Immature natural killer cell (primary cell): ENCODE measurements around the gene NEB. TPM values are rescaled to one million over a fixed set of nuclear protein-coding genes. Genes with fewer than 3 reads are reported as not detected.

Experiments
- DNase-seq, 3 donors: peaks; one replicate each; pipeline ENCODE4 v3.0.0; 2022; ENCODE audit warnings: mixed read lengths in 1 of 3
- H3K27ac Mint-ChIP-seq, 6 donors: one replicate each; pipeline ENCODE4 v1.8.0; 2020; ENCODE audit warnings: mixed read lengths in 6 of 6, mild to moderate bottlenecking in 5 of 6, inconsistent platforms in 4 of 6, moderate library complexity in 3 of 6
- H3K27me3 Mint-ChIP-seq, 3 donors: one replicate each; pipeline ENCODE4 v1.8.0; 2020 to 2021; ENCODE audit warnings: low read depth in 3 of 3, mild to moderate bottlenecking in 3 of 3, mixed read lengths in 3 of 3, moderate library complexity in 3 of 3, inconsistent platforms in 1 of 3
- H3K36me3 Mint-ChIP-seq, 3 donors: one replicate each; pipeline ENCODE4 v1.8.0; 2020; ENCODE audit warnings: mixed read lengths in 3 of 3, inconsistent platforms in 2 of 3, mild to moderate bottlenecking in 2 of 3
- H3K4me1 Mint-ChIP-seq, 2 donors: one replicate each; pipeline ENCODE4 v1.8.0; 2020; ENCODE audit warnings: inconsistent platforms in 2 of 2, mild to moderate bottlenecking in 2 of 2, mixed read lengths in 2 of 2, moderate library complexity in 1 of 2
- H3K4me3 Mint-ChIP-seq, 5 donors: one replicate each; pipeline ENCODE4 v1.8.0; 2020; ENCODE audit warnings: mild to moderate bottlenecking in 5 of 5, mixed read lengths in 5 of 5, inconsistent platforms in 3 of 5, moderate library complexity in 3 of 5
- H3K9me3 Mint-ChIP-seq, 6 donors: one replicate each; pipeline ENCODE4 v1.8.0; 2020; ENCODE audit warnings: mild to moderate bottlenecking in 6 of 6, mixed read lengths in 6 of 6, inconsistent platforms in 4 of 6, moderate library complexity in 3 of 6
- polyA plus RNA-seq, 3 donors: library from polyadenylated mRNA; unstranded; fragments of 300-500 nt; fragmentation: Illumina TruSeq; gene quantifications; one replicate each; pipeline ENCODE4 v1.2.3, GENCODE V29; 2021

Gene NEB, protein sequence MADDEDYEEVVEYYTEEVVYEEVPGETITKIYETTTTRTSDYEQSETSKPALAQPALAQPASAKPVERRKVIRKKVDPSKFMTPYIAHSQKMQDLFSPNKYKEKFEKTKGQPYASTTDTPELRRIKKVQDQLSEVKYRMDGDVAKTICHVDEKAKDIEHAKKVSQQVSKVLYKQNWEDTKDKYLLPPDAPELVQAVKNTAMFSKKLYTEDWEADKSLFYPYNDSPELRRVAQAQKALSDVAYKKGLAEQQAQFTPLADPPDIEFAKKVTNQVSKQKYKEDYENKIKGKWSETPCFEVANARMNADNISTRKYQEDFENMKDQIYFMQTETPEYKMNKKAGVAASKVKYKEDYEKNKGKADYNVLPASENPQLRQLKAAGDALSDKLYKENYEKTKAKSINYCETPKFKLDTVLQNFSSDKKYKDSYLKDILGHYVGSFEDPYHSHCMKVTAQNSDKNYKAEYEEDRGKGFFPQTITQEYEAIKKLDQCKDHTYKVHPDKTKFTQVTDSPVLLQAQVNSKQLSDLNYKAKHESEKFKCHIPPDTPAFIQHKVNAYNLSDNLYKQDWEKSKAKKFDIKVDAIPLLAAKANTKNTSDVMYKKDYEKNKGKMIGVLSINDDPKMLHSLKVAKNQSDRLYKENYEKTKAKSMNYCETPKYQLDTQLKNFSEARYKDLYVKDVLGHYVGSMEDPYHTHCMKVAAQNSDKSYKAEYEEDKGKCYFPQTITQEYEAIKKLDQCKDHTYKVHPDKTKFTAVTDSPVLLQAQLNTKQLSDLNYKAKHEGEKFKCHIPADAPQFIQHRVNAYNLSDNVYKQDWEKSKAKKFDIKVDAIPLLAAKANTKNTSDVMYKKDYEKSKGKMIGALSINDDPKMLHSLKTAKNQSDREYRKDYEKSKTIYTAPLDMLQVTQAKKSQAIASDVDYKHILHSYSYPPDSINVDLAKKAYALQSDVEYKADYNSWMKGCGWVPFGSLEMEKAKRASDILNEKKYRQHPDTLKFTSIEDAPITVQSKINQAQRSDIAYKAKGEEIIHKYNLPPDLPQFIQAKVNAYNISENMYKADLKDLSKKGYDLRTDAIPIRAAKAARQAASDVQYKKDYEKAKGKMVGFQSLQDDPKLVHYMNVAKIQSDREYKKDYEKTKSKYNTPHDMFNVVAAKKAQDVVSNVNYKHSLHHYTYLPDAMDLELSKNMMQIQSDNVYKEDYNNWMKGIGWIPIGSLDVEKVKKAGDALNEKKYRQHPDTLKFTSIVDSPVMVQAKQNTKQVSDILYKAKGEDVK (N-terminal part only)
- polyA plus RNA-seq = under 1 TPM in 1 of 3 donors, not detected in 2; 0.61 TPM

DNA sequence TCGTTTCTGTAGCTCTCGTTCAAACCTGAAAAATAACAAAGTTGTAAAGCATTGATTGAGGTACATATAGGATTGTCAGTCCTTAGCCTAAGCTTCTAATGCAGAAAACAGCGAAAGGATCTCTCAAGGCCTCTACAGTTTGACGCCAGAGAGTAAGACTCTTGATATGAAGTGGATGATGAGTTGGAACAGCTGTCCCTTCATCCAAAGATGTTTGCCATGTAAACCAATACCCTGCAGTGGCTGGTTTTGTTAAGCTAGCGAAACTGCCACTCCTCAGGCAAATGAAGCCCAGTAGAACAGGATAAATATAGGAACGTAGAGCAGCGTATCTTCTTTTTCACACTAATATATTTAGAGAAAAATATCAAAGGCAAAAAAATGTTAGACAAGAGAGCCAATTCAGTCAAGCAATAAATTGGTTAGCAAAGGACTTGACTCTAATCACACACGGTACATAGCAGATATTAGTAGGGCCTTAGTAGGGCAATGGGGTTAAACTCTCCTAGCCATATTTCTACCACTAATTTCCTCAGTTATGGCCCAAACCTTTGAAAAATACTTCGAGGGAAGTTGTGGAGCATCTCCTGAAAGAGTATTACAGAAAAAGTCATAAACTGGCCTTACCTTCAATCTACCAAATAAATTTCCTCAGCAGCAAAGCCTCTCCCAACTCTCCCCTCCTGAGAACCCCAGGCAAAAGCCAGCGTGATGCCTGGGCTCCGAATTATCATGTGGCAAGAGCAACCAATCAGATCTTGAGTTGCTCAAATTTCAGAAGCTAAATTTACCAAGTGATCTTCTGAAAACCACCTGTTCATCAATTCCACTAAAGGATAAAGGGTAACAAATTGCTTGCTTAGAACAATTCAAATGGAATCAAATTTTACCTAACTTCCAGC lies at the start of gene NEB:
NEB (minus strand) TSS at position 706 of the 902 bp plus-strand sequence. CDS start 1,320 bp downstream, outside the sequence.
- peaks cover 0 to under 1% (median 0%) of the 10 kb centered on the region in 6 donors for H3K9me3 Mint-ChIP-seq
- peaks cover 0 to 7% (median 2%) of the 10 kb centered on the region in 3 donors for H3K36me3 Mint-ChIP-seq
- H3K4me3 Mint-ChIP-seq = no peak within 1 kb of the TSS
- no peak for DNase-seq
- H3K27ac Mint-ChIP-seq = no peak within 1 kb of the TSS
- H3K27me3 Mint-ChIP-seq = peaks cover 0 to 3% (median 1%) of the 10 kb centered on the region in 3 donors
- peaks cover 7 to 30% of the 10 kb centered on the region in 2 donors for H3K4me1 Mint-ChIP-seq

DNA sequence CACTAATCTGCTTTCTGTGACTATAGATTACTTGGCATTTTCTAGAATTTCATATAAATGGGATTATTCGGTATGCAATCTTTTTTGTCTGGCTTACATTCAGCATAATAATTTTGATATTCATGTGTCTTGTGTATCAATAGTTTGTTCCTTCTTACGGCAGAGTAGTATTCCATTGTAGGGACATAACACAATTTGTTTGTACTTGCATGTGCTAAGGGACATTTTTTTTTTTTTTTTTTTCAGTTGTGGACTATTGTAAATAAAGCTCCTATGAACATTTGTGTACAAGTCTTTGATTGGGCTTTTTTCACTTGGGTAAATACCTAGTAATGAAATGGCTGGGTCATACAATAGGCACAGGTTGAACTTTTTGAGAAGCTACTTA lies 48.9 kb upstream of the NEB start:
- peaks cover 28 to 56% (median 46%) of the 10 kb centered on the region in 3 donors for H3K36me3 Mint-ChIP-seq
- no peaks in the 10 kb centered on the region for H3K9me3 Mint-ChIP-seq
- H3K4me1 Mint-ChIP-seq = peaks cover 2 to 8% of the 10 kb centered on the region in 2 donors
- no peak overlapping the region for H3K4me3 Mint-ChIP-seq
- H3K27me3 Mint-ChIP-seq = peaks cover 0 to 4% (median 0%) of the 10 kb centered on the region in 3 donors
- DNase-seq = no peak
- no peak overlapping the region for H3K27ac Mint-ChIP-seq

GRCh38 chr2:151782378-151783132 lies 48.3 kb upstream of the NEB start:
- Mint-ChIP-seq H3K27me3 (peaks cover 0 to 2% (median 0%) of the 10 kb centered on the region in 3 donors), H3K4me3 (no peak overlapping the region), H3K36me3 (peaks cover 28 to 56% (median 50%) of the 10 kb centered on the region in 3 donors), H3K9me3 (no peaks in the 10 kb centered on the region), H3K27ac (no peak overlapping the region), H3K4me1 (peaks cover 2 to 8% of the 10 kb centered on the region in 2 donors)
- no peak for DNase-seq

GRCh38 chr2:151781642-151782041 lies 47.4 kb upstream of the NEB start:
- H3K9me3 Mint-ChIP-seq = no peaks in the 10 kb centered on the region
- H3K27me3 Mint-ChIP-seq = peaks cover 0 to 2% (median 0%) of the 10 kb centered on the region in 3 donors
- no peak for DNase-seq
- H3K4me3 Mint-ChIP-seq = no peak overlapping the region
- peaks cover 32 to 64% (median 57%) of the 10 kb centered on the region in 3 donors for H3K36me3 Mint-ChIP-seq
- H3K4me1 Mint-ChIP-seq = peaks cover 2 to 8% of the 10 kb centered on the region in 2 donors
- peak overlapping the region in 1 of 6 donors; percentile 69 for H3K27ac Mint-ChIP-seq

GRCh38 chr2:151780938-151781337 lies 46.7 kb upstream of the NEB start:
- H3K4me3 Mint-ChIP-seq = no peak overlapping the region
- peak overlapping the region in 1 of 6 donors; percentile 13 for H3K27ac Mint-ChIP-seq
- peaks cover 2 to 8% of the 10 kb centered on the region in 2 donors for H3K4me1 Mint-ChIP-seq
- H3K27me3 Mint-ChIP-seq = peaks cover 0 to 2% (median 0%) of the 10 kb centered on the region in 3 donors
- DNase-seq = no peak
- no peaks in the 10 kb centered on the region for H3K9me3 Mint-ChIP-seq
- H3K36me3 Mint-ChIP-seq = peaks cover 37 to 71% (median 64%) of the 10 kb centered on the region in 3 donors

GRCh38 chr2:151777935-151778334 lies 43.7 kb upstream of the NEB start:
- Mint-ChIP-seq H3K4me3 (no peak overlapping the region), H3K9me3 (no peaks in the 10 kb centered on the region)

DNA sequence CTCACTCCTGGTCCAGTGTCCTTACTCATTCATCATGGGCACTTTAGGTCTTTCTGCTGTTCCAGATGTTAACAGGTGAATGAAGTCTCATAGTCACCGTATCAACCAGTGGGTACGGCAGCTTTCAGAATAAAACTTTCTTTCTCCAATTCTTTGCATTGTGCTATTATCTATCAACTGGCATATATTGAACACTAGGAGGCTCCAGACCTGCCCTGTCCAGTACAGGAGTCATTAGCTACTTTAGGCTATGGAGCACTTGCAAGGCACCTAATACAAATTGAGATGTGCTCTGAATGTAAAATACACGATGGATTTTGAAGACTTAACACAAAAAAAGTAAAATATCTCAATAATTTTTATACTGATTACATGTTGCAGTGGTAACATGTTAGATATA lies 43.2 kb upstream of the NEB start:
- H3K36me3 Mint-ChIP-seq = peaks cover 33 to 55% (median 48%) of the 10 kb centered on the region in 3 donors

More at GRCh38 chr2:151777935-151778334, 43.7 kb upstream of the NEB start:
- Mint-ChIP-seq H3K27ac (no peak overlapping the region), H3K27me3 (peaks cover 0 to 2% (median 0%) of the 10 kb centered on the region in 3 donors), H3K4me1 (peaks cover 2 to 3% of the 10 kb centered on the region in 2 donors), H3K36me3 (peaks cover 33 to 59% (median 52%) of the 10 kb centered on the region in 3 donors)
- DNase-seq = no peak

GRCh38 chr2:151776367-151776766 lies 42.1 kb upstream of the NEB start:
- no peak for DNase-seq
- Mint-ChIP-seq H3K4me3 (no peak overlapping the region), H3K4me1 (no peaks in the 10 kb centered on the region), H3K27me3 (no peaks in the 10 kb centered on the region), H3K27ac (peak overlapping the region in 1 of 6 donors; percentile 38), H3K36me3 (peaks cover 28 to 52% (median 51%) of the 10 kb centered on the region in 3 donors), H3K9me3 (no peaks in the 10 kb centered on the region)

More for the DNA sequence above, 43.2 kb upstream of the NEB start:
- Mint-ChIP-seq H3K27me3 (peaks cover 0 to 2% (median 0%) of the 10 kb centered on the region in 3 donors), H3K9me3 (no peaks in the 10 kb centered on the region), H3K27ac (peak overlapping the region in 2 of 6 donors; percentile 40 to 45), H3K4me3 (no peak overlapping the region), H3K4me1 (no peaks in the 10 kb centered on the region)
- no peak for DNase-seq

GRCh38 chr2:151775057-151775740 lies 40.9 kb upstream of the NEB start:
- no peaks in the 10 kb centered on the region for H3K9me3 Mint-ChIP-seq
- DNase-seq = no peak
- no peaks in the 10 kb centered on the region for H3K4me1 Mint-ChIP-seq
- no peak overlapping the region for H3K4me3 Mint-ChIP-seq
- H3K27ac Mint-ChIP-seq = no peak overlapping the region
- H3K27me3 Mint-ChIP-seq = no peaks in the 10 kb centered on the region
- H3K36me3 Mint-ChIP-seq = peaks cover 28 to 49% (median 46%) of the 10 kb centered on the region in 3 donors

DNA sequence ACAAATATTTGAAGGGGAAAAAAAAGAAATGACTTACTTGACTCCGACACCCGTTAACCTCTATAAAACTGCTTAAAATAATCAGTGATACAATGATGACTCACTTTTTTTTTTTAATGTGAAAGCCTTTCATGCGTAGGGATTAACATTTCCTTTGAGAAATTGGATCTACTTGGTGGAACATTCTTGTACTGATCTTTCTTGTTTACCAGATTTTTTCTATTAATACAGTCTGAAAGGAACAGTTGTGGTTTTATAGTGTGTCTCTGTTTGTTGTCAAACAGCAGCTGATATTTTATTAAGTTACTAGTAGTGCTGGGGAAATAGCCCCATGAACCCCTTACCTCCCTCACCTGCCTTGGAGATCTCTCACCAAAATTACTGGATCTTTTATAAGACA lies 40.2 kb upstream of the NEB start:
- Mint-ChIP-seq H3K36me3 (peaks cover 21 to 46% (median 40%) of the 10 kb centered on the region in 3 donors), H3K4me1 (no peaks in the 10 kb centered on the region), H3K27ac (no peak overlapping the region), H3K9me3 (no peaks in the 10 kb centered on the region), H3K4me3 (no peak overlapping the region), H3K27me3 (no peaks in the 10 kb centered on the region)
- DNase-seq = no peak

- DNase-seq = no peak
- H3K4me1 Mint-ChIP-seq = peaks cover 10 to 13% of the 10 kb centered on the region in 2 donors
- H3K27ac Mint-ChIP-seq = no peak overlapping the region
Measured at GRCh38 chr2:151771599-151772358, 37.5 kb upstream of the NEB start.

More at GRCh38 chr2:151771599-151772358, 37.5 kb upstream of the NEB start:
- no peaks in the 10 kb centered on the region for H3K27me3 Mint-ChIP-seq
- H3K36me3 Mint-ChIP-seq = peaks cover 11 to 23% (median 18%) of the 10 kb centered on the region in 3 donors
- no peak overlapping the region for H3K4me3 Mint-ChIP-seq
- H3K9me3 Mint-ChIP-seq = no peaks in the 10 kb centered on the region
